OCI-LY3 (cell line): ENCODE measurements around the gene NOP14.
"Not testable (repeated sequence)": the region's sequence is repeated elsewhere in the genome, so short reads cannot be mapped to it uniquely, and the experiment has no call there.

Source experiments
- H2AFZ ChIP-seq: fragments of 200-600, 300-600 bp; shearing (Covaris generic); 2 replicates; pipeline ENCODE4 v1.6.0; 2014; ENCODE audit warnings: antibody characterized with exemption, low read depth, low read length
- H3K27ac ChIP-seq: fragments of 200-600, 300-600 bp; sonication (generic); 2 replicates; pipeline ENCODE4 v1.5.1; 2014; ENCODE audit warnings: mild to moderate bottlenecking, low read length, moderate library complexity, mixed read lengths
- H3K27me3 ChIP-seq: fragments of 200-600, 300-600 bp; sonication (generic); 2 replicates; pipeline ENCODE4 v1.6.1; 2014; ENCODE audit warnings: low read depth, low read length, mixed read lengths
- H3K36me3 ChIP-seq: fragments of 200-600, 300-600 bp; sonication (generic); replicated peaks from 2 replicates; pipeline ENCODE3; 2014; ENCODE audit warnings: low read depth, low read length, mixed read lengths
- H3K4me1 ChIP-seq: fragments of 300-600, 200-600 bp; sonication (generic); 2 replicates; pipeline ENCODE4 v1.6.1; 2014; ENCODE audit warnings: low read length, mixed read lengths
- H3K4me2 ChIP-seq: fragments of 200-600, 300-600 bp; sonication (generic); 2 replicates; pipeline ENCODE4 v1.6.1; 2014; ENCODE audit warnings: low read length, mixed read lengths
- H3K4me3 ChIP-seq: fragments of 300-600, 200-600 bp; sonication (generic); 2 replicates; pipeline ENCODE4 v1.5.1; 2014; ENCODE audit warnings: antibody characterized with exemption, mild to moderate bottlenecking, low read length, moderate library complexity
- H3K79me2 ChIP-seq: fragments of 300-600, 200-600 bp; shearing (Covaris generic); 2 replicates; pipeline ENCODE4 v1.6.1; 2014; ENCODE audit warnings: mild to moderate bottlenecking, low read length, mixed read lengths
- H3K9ac ChIP-seq: fragments of 300-600, 200-600 bp; shearing (Covaris generic); 2 replicates; pipeline ENCODE4 v1.6.0; 2014; ENCODE audit warnings: mild to moderate bottlenecking, low read length, moderate library complexity
- H3K9me3 ChIP-seq: fragments of 200-600, 300-600 bp; shearing (Covaris generic); 2 replicates; pipeline ENCODE4 v1.6.1; 2014; ENCODE audit warnings: low read length, mixed read lengths; ENCODE audit not compliant: insufficient read depth
- H4K20me1 ChIP-seq: fragments of 200-600, 300-600 bp; sonication (generic); 2 replicates; pipeline ENCODE4 v1.6.1; 2016; ENCODE audit warnings: low read length, mixed read lengths; ENCODE audit not compliant: insufficient read depth
- CTCF ChIP-seq: fragments of 200-600, 300-600 bp; sonication (generic); IDR thresholded peaks from 2 replicates; pipeline ENCODE4 v1.5.1; 2014; ENCODE audit warnings: antibody characterized with exemption, low read length, low read depth
- EZH2phosphoT487 ChIP-seq: fragments of 200-600 bp; shearing (Covaris generic); IDR thresholded peaks from 2 replicates; pipeline ENCODE4 v1.6.1; 2018; ENCODE audit warnings: antibody characterized with exemption, mixed run types, low read depth

The NOP14 gene

GRCh38 chr4:2994917-2995316, 31.7 kb upstream of the NOP14 start:
- Histone ChIP-seq H2AFZ (no peak overlapping the region), H3K27ac (no peak overlapping the region), H4K20me1 (no peaks in the 10 kb centered on the region), H3K36me3 (no peaks in the 10 kb centered on the region), H3K4me2 (no peak overlapping the region), H3K79me2 (no peaks in the 10 kb centered on the region), H3K4me1 (peaks cover 26% of the 10 kb centered on the region), H3K4me3 (no peak overlapping the region), H3K9me3 (no peaks in the 10 kb centered on the region), H3K9ac (no peak overlapping the region), H3K27me3 (0 out of 2 replicates have a peak, but pooled peaks cover 4% of the 10 kb centered on the region)
- TF ChIP-seq EZH2phosphoT487 (no peak), CTCF (no peak)

GRCh38 chr4:2991243-2991642, 28.0 kb upstream of the NOP14 start:
- H3K9ac ChIP-seq, result no peak overlapping the region
- H3K4me3 ChIP-seq, result no peak overlapping the region
- TF ChIP-seq CTCF (no peak), EZH2phosphoT487 (no peak)
- H4K20me1 ChIP-seq, result no peaks in the 10 kb centered on the region
- peaks cover 20% of the 10 kb centered on the region for H3K27me3 ChIP-seq
- no peaks in the 10 kb centered on the region for H3K9me3 ChIP-seq
- no peak overlapping the region for H3K27ac ChIP-seq
- peaks cover 8% of the 10 kb centered on the region for H3K4me1 ChIP-seq
- no peak overlapping the region for H2AFZ ChIP-seq
- H3K4me2 ChIP-seq, result no peak overlapping the region
- H3K79me2 ChIP-seq, result no peaks in the 10 kb centered on the region
- no peaks in the 10 kb centered on the region for H3K36me3 ChIP-seq

GRCh38 chr4:2983715-2984114, 20.5 kb upstream of the NOP14 start:
- not testable (repeated sequence) for H3K4me2 ChIP-seq, H3K36me3 ChIP-seq, H3K27ac ChIP-seq, H3K9me3 ChIP-seq, H2AFZ ChIP-seq, H4K20me1 ChIP-seq, H3K4me1 ChIP-seq, H3K79me2 ChIP-seq, H3K9ac ChIP-seq, H3K4me3 ChIP-seq
- H3K27me3 ChIP-seq, result peaks cover 26% of the 10 kb centered on the region; the same call in 1 of the 2 replicates

GRCh38 chr4:2982012-2982411, 18.8 kb upstream of the NOP14 start:
- Histone ChIP-seq H3K27ac (no peak overlapping the region), H4K20me1 (no peaks in the 10 kb centered on the region)
- TF ChIP-seq CTCF, result no peak
- no peak for TF ChIP-seq EZH2phosphoT487

More at GRCh38 chr4:2982012-2982411, 18.8 kb upstream of the NOP14 start:
- H3K4me3 ChIP-seq, result no peak overlapping the region
- H3K4me2 ChIP-seq, result no peak overlapping the region
- H3K9me3 ChIP-seq, result peaks cover 10% of the 10 kb centered on the region; the same call in 1 of the 2 replicates
- no peaks in the 10 kb centered on the region for H3K79me2 ChIP-seq
- no peak overlapping the region for H3K9ac ChIP-seq
- H3K27me3 ChIP-seq, result peaks cover 23% of the 10 kb centered on the region; the same call in 1 of the 2 replicates
- H3K4me1 ChIP-seq, result no peaks in the 10 kb centered on the region
- H3K36me3 ChIP-seq, result no peaks in the 10 kb centered on the region
- no peak overlapping the region for H2AFZ ChIP-seq
